ENCODE results near the gene LRPPRC.

Gene LRPPRC

GRCh38 chr2:43851011-43851980 lies 144.5 kb downstream of the LRPPRC start:
- Histone ChIP-seq H3K9me3 (ENCODE audit: severe bottlenecking) (no peaks in the 10 kb centered on the region), H3K4me1 (ENCODE audit: insufficient read depth, poor library complexity, severe bottlenecking) (no peaks in the 10 kb centered on the region), H3K27ac (ENCODE audit: poor library complexity, severe bottlenecking) (no peak overlapping the region), H3K4me3 (ENCODE audit: severe bottlenecking) (no peak overlapping the region), H3K36me3 (ENCODE audit: low read depth) (no peaks in the 10 kb centered on the region), H3K27me3 (ENCODE audit: insufficient read depth, poor library complexity, severe bottlenecking) (no peaks in the 10 kb centered on the region)
- no peak for TF ChIP-seq CTCF (IDR thresholded peaks at IDR 0.05; ENCODE audit: poor library complexity, severe bottlenecking)
- ATAC-seq (ENCODE audit: low read depth) (no peak), DNase-seq (ENCODE audit: low spot score) (no peak)

GRCh38 chr2:43848214-43848613 lies 147.6 kb downstream of the LRPPRC start:
- ATAC-seq (ENCODE audit: low read depth) = peak; percentile 73
- H3K4me3 ChIP-seq (ENCODE audit: severe bottlenecking) = no peak overlapping the region
- DNase-seq (ENCODE audit: low spot score) = no peak
- no peaks in the 10 kb centered on the region for H3K27me3 ChIP-seq (ENCODE audit: insufficient read depth, poor library complexity, severe bottlenecking)
- H3K9me3 ChIP-seq (ENCODE audit: severe bottlenecking) = no peaks in the 10 kb centered on the region
- no peak overlapping the region for H3K27ac ChIP-seq (ENCODE audit: poor library complexity, severe bottlenecking)
- no peak for TF ChIP-seq CTCF (IDR thresholded peaks at IDR 0.05; ENCODE audit: poor library complexity, severe bottlenecking)
- H3K4me1 ChIP-seq (ENCODE audit: insufficient read depth, poor library complexity, severe bottlenecking) = no peaks in the 10 kb centered on the region
- no peaks in the 10 kb centered on the region for H3K36me3 ChIP-seq (ENCODE audit: low read depth)

GRCh38 chr2:43846140-43846793 lies 149.5 kb downstream of the LRPPRC start:
- Histone ChIP-seq H3K9me3 (ENCODE audit: severe bottlenecking) (no peaks in the 10 kb centered on the region), H3K4me1 (ENCODE audit: insufficient read depth, poor library complexity, severe bottlenecking) (no peaks in the 10 kb centered on the region), H3K36me3 (ENCODE audit: low read depth) (no peaks in the 10 kb centered on the region), H3K27ac (ENCODE audit: poor library complexity, severe bottlenecking) (no peak overlapping the region), H3K27me3 (ENCODE audit: insufficient read depth, poor library complexity, severe bottlenecking) (no peaks in the 10 kb centered on the region), H3K4me3 (ENCODE audit: severe bottlenecking) (no peak overlapping the region)
- DNase-seq (ENCODE audit: low spot score) (no peak), ATAC-seq (ENCODE audit: low read depth) (no peak)
- TF ChIP-seq CTCF (IDR thresholded peaks at IDR 0.05; ENCODE audit: poor library complexity, severe bottlenecking) = no peak

- H3K9me3 ChIP-seq (ENCODE audit: severe bottlenecking) = no peaks in the 10 kb centered on the region
- H3K27ac ChIP-seq (ENCODE audit: poor library complexity, severe bottlenecking) = no peak overlapping the region
- ATAC-seq (ENCODE audit: low read depth) = no peak
- no peaks in the 10 kb centered on the region for H3K4me1 ChIP-seq (ENCODE audit: insufficient read depth, poor library complexity, severe bottlenecking)
- no peaks in the 10 kb centered on the region for H3K36me3 ChIP-seq (ENCODE audit: low read depth)
- no peak for DNase-seq (ENCODE audit: low spot score)
- H3K27me3 ChIP-seq (ENCODE audit: insufficient read depth, poor library complexity, severe bottlenecking) = no peaks in the 10 kb centered on the region
- no peak for TF ChIP-seq CTCF (IDR thresholded peaks at IDR 0.05; ENCODE audit: poor library complexity, severe bottlenecking)
- H3K4me3 ChIP-seq (ENCODE audit: severe bottlenecking) = no peak overlapping the region
These were observed 150.6 kb downstream of the LRPPRC start for GRCh38 chr2:43845181-43845580.
